ENCODE results near the gene POMT1.

DNA sequence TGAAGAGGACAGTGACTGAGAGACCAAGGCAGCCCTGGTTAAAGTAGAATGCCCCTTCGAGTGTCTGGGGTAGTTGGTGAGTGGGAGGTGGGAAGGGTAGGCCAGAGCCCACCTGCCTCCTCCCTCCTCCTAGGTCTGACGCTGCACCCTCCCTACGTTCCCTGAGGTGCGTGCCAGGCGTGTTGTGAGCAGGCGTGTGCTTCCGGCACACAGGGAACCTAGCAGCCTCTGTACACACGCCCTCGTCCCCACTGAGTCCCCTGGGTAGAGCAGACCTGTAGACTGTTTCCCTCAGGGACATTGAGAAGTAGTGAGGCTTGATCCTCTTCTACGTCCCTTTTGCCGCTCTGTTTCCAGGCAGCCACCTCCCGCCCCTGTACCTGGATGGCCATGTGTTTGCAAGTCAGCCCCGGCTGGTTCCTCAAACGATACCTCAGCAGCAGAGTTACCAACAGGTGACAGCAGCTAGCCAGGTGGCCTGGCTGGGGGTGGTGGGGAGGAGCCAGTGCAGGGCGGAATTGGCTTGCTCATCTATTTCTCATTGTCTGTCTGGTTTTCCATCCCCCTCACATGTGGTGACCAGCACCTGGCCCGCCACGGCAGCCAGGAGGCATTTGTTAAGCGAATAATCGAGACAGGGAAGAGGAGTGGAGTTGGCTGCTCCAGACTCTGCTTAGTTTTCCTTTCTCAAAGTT lies 16.8 kb upstream of the POMT1 start:
- TF ChIP-seq, protein P1, sequence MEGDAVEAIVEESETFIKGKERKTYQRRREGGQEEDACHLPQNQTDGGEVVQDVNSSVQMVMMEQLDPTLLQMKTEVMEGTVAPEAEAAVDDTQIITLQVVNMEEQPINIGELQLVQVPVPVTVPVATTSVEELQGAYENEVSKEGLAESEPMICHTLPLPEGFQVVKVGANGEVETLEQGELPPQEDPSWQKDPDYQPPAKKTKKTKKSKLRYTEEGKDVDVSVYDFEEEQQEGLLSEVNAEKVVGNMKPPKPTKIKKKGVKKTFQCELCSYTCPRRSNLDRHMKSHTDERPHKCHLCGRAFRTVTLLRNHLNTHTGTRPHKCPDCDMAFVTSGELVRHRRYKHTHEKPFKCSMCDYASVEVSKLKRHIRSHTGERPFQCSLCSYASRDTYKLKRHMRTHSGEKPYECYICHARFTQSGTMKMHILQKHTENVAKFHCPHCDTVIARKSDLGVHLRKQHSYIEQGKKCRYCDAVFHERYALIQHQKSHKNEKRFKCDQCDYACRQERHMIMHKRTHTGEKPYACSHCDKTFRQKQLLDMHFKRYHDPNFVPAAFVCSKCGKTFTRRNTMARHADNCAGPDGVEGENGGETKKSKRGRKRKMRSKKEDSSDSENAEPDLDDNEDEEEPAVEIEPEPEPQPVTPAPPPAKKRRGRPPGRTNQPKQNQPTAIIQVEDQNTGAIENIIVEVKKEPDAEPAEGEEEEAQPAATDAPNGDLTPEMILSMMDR (IDR thresholded peaks at IDR 0.05; ENCODE audit: poor library complexity) = no peak
- TF ChIP-seq EZH2phosphoT487 (IDR thresholded peaks at IDR 0.05; ENCODE audit: low read depth, severe bottlenecking, unreplicated experiment) (no peak), EZH2 (IDR thresholded peaks at IDR 0.05; ENCODE audit: borderline replicate concordance) (no peak)
